Thyroid gland (tissue), 4 donors: ENCODE data around the gene NCDN.

Experiments
- CTCF ChIP-seq, 6 experiments: fragments of 200-600 bp in 3 of 6; fragments of 450-650 bp in 3 of 6; sonication (generic) in 3 of 6; IDR thresholded peaks; one replicate each; pipeline ENCODE4 v1.5.1; 2016 to 2019; ENCODE audit warnings: antibody characterized with exemption in 6 of 6, mild to moderate bottlenecking in 2 of 6, inconsistent platforms in 1 of 6, moderate library complexity in 1 of 6
- POLR2A ChIP-seq, 2 donors: fragments of 450-650 bp; IDR thresholded peaks; one replicate each; pipeline ENCODE4 v1.6.1; 2017; ENCODE audit warnings: antibody characterized with exemption in 2 of 2, mild to moderate bottlenecking in 2 of 2, moderate library complexity in 1 of 2

GRCh38 chr1:35554266-35555211 lies 3.1 kb upstream of the NCDN start:
- TF ChIP-seq CTCF (IDR thresholded peaks at IDR 0.05), result no peak
- TF ChIP-seq POLR2A (IDR thresholded peaks at IDR 0.05), result no peak
